ENCODE results near the gene COX7A2L.
"Not testable (repeated sequence)": the region's sequence is repeated elsewhere in the genome, so short reads cannot be mapped to it uniquely, and the experiment has no call there.

COX7A2L gene, protein sequence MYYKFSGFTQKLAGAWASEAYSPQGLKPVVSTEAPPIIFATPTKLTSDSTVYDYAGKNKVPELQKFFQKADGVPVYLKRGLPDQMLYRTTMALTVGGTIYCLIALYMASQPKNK

DNA sequence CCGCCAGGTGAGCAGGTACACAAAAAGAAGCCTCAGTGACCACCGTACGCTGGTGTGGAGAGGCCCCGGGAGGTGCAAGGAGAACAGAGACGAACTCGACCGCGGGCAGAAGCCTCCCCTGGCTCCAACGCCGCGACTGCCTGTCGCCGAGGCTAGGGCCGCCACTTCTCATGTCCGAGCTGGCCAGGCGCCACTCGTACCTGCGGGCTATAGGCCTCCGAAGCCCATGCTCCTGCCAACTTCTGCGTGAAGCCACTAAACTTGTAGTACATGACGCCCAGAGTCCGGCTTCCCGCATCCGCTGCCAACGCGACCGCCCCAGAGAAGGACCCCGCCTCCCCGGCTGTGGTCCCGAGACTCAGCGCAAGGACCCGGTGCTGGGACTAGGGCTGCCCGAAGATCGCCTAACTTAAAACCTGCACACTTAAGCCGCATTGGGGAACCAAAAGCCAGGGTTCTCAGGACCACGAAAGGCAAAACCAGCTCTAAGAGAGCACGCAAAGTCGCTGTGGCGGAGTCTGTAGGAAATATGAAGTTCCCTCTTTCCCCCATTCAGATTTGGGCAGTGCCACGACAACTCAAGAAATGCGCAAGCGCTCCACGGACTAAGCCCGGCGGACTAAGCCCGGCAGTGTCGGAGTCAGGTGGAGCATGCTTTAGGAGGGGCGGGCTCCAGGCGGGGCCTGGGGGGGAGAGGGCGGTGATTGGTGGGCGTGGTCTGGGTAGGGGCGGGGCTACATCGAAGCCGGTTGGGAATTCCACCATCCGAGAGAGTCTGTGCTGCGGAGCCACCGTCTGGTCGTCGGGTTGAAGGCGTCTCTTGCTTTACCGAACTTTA is at the start of gene COX7A2L:
TSS of gene COX7A2L (minus strand) at position 328 of the 838 bp plus-strand sequence. CDS start at position 272, 56 bp downstream.
- peak; percentile 93 for DNase-seq (ENCODE audit: low read depth)

DNA sequence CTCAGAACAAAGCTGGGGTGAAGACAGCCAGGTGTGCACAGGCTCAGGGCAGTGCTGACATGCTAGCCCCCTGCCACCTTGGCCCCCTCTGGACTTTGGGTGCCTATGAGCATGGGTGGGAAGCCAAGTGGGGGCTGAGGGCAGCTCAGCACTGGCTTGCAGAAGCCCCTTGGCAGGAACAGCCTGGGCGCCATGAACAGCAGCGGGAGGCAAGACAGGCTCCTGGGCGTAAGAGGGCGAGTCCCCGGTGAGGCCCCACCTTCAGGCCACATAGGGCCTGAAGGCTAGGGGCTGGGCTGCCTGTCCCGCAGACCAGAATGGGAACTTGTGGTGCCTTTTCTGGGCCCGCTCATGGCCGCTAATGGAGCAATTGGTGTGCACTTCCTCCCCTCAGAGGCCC is 47.0 kb upstream of the COX7A2L start:
- no peak for DNase-seq (ENCODE audit: low read depth)

DNA sequence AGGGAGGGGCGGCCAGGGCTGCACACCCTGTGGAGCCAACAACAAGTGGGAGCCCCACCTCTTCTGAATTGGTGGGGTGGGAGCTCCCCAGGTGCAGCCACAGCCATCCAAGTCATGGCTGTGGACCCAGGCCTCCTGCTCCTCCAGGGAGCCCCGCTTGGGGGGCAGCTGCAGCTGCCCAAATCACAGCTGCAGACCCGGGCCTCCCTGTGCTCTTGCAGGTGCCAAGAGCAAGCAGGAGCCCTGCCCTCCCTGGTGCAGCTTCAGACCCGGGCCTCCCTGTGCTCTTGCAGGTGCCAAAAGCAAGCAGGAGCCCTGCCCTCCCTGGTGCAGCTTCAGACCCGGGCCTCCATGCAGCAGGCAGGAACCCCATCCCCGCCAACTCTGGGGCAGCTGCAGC is 46.5 kb upstream of the COX7A2L start:
- DNase-seq (ENCODE audit: low read depth), result no peak

DNA sequence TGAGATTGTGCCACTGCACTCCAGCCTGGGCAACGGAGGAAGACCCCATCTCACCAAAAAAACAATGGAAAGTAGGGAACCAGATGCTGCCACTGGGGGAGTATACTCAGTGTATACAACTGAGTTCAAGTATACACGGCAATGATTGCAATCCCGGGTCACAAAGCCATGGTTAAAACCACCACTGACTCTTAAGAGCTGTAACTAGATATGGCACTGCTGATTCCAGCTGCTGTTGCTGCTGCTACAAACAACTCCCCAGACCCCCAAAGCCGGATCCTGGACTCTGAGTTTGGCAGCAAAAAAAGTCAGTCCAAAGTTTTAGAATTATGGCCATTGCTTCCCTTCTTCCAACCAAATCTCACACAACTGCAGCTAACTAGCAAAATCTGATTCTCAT is 43.7 kb upstream of the COX7A2L start:
- no peak for DNase-seq (ENCODE audit: low read depth)

DNA sequence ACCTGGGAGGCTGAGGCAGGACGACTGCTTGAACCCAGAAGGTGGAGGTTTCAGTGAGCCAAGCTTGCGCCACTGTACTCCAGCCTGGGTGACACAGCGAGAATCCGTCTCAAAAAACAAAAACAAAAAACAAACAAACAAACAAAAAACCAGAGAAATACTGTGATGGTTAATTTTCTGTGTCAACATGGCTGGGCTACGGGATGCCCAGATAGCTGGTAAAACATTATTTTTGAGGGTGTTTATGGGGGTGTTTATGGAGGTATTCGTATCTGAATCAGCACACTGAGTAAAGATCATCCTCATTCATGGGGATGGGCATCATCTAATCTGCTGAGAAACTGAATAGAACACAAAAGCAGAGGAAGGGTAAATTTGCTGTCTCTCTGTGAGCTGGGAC is 40.8 kb upstream of the COX7A2L start:
- DNase-seq (ENCODE audit: low read depth), result no peak

DNA sequence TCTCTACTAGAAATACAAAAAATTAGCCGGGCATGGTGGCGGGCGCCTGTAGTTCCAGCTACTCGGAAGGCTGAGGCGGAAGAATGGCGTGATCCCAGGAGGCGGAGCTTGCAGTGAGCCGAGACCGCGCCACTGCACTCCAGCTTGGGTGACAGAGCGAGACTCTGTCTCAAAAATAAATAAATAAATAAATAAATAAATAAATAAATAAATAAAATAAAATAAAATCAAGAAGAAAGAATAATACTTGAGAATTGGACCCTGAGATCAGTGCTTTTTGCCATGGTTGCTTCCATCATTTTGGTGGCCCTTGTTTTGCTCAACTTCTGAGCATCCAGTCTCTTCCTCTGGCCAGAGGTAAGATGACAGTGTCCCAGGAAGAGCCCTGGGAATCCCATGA is 37.0 kb upstream of the COX7A2L start:
- not testable (repeated sequence) for DNase-seq (ENCODE audit: low read depth)

DNA sequence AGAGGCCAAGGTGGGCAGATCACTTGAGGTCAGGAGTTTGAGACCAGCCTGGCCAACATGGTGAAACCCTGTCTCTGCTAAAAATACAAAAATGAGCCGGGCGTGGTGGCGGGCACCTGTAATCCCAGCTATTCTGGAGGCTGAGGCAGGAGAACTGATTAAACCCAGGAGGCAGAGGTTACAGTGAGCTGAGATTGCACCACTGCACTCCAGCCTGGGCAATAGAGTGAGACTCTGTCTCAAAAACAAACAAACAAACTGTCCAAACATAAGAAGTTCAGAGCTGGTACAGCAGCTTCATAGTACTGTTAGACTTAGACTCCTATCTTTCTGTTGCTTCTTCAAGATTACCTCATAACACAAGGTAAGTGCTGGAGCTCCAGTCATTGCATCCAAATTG is 32.3 kb upstream of the COX7A2L start:
- DNase-seq (ENCODE audit: low read depth), result not testable (repeated sequence)

DNA sequence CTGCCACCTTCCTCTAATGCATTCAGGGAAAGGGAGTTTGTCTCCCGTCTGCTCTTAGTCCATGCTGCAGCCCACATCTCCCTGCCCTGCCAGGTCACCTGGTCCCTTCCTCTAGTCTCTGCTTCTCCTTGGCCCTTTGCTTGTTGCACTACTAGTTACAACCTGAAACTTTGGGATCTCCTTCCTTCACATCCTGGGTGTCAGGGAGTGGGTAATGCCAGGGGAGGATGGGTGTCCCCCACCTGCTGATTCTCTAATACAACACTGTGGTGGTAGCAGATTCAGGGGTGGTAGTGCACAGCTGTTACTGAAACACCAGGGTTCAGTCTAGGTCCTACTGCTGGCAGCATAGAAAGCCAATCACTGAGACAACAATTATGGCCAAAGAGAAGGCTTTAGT is 31.2 kb upstream of the COX7A2L start:
- DNase-seq (ENCODE audit: low read depth), result no peak

DNA sequence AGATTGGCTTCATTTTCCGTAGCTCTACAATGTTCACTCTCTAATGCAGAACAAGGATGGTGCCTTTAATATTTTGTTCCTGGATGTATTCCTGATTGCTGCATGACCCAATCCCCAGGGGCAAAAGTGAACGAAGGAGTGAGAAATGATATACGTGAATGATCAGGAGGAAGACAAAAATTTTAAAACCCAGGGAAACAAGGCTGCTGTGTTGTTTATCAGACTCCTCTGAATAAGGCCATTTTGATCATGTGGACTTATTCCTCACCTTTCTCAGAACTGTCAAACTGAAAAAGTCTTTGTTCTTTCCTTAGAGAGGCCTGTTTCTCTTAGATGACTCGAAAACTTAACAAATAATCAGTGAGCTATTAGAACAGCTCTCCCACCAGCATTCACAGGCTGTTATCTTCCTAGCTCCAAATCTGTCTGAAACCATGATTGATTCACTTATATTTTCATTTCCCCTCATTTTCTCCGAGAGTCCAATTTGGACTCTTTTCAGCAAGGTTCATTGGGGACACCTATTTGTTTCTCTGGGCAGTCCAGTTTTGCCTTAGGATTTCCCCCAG is 29.5 kb upstream of the COX7A2L start:
- DNase-seq (ENCODE audit: low read depth), result no peak

DNA sequence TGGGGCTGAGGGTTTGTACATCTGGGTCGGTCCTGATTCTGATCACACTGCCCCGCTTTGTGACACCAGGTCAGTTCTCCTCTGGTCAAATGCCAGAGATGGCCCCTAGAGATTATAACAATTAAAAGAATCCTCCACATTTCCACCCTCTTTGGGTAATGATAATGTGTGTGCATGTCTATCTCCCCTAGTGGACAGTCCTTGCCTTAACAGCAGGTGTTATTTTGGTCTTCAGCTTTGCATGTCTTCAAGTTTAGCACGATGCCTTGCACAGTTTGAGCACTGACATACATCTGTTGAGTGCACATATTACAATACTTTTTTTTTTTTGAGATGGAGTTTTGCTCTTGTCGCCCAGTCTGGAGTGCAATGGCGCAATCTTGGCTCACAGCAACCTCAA is 25.7 kb upstream of the COX7A2L start:
- no peak for DNase-seq (ENCODE audit: low read depth)

DNA sequence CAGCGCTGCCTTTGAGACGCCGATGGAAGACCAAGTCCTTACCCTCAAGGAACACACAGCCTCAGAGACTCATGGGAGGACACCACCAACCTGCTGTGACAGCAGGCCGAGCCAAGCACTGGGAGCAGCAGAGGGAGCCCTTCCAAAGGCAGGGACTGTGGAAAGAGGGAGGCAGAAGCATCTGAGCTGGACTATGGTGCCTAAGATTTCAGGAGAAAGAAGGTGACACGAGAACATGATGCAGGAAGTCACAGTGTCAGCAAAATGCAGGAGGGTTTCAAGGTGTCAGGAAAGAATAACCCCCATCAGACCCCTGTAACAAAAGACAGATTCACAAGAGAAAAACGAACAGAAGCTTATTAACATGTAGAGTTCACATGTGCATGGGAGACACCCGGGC is 24.2 kb upstream of the COX7A2L start:
- DNase-seq (ENCODE audit: low read depth), result no peak

DNA sequence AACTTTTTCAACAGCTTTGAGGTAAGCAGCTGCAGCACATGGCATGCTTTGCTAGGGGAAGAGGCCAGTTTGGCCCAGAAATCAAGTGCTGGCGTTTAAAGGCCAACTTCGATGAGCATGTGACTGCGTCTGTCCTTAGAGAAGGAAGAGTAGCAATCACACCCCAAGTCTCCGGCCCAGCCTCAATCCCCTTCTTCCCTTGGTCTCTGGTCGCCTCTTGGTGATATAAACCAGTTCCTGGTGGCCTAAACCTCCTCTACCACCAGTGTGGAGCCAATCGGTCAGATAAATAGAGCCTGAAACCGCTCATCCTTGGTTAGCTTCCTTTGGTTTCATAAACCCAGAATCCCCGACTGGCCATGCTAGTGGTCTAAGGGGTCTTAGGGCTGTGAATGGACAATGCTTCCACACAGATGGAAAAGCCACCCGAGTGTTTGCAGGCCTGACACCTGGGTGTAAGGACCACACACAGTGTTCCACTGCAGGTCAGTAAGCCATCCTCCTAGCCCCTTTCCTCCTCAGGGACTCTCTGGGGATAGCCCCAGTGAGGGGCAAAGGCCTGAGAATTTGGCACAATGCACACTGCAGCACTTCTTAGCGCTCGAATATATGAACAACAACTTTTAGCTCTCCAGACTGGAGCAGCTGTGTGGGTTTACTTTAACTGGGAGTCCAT is 23.0 kb upstream of the COX7A2L start:
- no peak for DNase-seq (ENCODE audit: low read depth)

DNA sequence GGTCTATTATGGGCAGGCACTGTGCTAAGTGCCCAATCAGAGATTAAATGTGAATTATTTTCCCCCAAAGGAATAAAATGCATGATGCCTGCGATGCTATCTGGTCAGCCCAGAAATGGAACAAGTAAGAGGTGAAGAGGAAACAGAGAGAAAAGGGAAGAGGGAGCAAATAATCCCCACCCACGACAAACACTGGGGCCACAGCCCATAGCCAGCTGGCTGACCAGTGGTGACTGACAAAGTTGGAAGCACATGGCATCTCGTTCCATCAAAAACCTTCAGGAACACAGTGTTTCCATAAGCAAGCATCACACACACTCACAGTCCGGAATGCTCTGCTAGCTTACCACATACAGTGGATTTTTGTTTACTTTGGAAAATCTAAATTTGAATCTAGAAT is 21.1 kb upstream of the COX7A2L start:
- no peak for DNase-seq (ENCODE audit: low read depth)

DNA sequence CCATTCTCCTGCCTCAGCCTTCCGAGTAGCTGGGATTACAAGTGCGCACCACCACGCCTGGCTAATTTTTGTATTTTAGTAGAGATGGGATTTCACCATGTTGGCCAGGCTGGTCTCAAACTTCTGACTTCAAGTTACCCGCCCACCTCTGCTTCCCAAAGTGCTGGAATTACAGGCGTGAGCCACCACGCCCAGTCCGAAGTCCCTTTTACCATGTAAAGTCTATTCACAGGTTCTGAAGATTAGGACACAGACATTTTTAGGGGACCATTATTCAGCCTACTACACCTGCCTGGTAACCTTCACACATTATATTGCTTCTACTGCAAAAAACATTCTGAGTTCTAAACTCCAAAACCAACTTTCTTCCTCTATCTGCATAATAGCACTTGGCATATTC is 19.0 kb upstream of the COX7A2L start:
- not testable (repeated sequence) for DNase-seq (ENCODE audit: low read depth)

DNA sequence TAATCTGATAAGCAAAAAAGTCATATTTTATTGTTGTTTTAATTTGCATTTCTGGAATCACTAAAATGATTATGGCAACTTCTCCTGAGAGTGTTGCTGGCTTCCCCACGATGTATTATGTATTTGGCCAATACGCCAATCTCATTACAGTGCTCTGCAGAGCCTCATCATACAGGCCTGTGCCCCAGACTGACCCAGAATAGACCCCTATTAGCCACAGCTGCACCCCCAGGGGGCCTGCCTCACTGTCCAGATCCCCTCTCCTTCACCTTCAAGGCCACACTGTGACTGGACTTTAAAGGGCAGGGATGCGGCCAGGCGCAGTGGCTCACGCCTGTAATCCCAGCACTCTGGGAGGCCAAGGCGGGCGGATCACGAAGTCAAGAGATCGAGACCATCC is 17.4 kb upstream of the COX7A2L start:
- DNase-seq (ENCODE audit: low read depth), result no peak

DNA sequence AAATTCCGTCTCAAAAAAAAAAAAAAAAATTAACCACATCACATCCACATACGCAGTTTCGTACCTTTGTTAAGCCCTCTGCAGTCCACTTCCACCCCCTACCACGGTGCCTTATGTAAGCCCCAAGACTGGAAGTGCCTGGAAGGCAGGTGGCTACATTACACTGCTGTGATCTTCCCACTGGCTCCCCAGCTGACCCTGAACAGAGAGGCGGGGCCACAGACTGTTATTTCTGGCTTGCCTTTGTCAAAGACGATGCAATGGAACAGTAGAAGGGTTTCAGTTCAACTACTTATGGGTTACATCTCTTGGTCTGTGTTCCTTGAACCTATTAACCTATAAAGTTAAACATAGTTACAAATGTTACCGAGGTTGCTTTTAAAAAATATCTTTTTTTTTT is 15.7 kb upstream of the COX7A2L start:
- no peak for DNase-seq (ENCODE audit: low read depth)

DNA sequence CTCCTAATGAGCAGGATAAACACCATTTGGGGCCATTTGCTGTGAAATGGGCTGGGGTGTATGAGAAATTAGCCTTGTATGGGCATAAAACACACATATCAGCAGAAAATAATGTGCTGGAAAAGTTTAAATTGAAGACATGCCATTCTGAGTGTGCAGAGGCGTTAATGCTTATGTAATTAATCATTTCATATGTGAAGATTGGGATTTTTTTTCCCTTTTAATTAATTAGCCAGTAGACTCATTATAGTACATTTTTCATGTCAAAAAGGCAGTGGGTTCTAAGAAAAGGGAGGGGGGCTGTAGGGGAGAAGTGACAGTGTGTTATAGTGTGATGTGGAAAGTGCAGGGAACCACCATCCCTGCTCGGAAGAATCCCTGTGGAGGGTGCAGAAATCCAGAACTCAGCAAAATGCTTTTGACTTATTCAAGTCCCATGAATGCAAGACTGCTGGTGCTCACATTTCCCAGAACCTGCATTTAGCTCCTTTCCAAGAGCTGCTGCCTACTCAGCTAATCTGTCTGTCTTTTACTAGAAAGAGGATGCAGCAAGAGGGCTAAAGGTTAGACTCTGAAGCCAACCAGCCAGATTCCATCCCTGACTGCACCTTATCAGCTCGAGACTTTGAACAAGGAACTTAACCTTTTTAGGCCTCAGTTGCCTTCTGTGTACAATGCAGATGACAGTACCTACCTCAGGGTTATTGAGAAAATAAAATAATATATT is 11.6 kb upstream of the COX7A2L start:
- DNase-seq (ENCODE audit: low read depth), result no peak

DNA sequence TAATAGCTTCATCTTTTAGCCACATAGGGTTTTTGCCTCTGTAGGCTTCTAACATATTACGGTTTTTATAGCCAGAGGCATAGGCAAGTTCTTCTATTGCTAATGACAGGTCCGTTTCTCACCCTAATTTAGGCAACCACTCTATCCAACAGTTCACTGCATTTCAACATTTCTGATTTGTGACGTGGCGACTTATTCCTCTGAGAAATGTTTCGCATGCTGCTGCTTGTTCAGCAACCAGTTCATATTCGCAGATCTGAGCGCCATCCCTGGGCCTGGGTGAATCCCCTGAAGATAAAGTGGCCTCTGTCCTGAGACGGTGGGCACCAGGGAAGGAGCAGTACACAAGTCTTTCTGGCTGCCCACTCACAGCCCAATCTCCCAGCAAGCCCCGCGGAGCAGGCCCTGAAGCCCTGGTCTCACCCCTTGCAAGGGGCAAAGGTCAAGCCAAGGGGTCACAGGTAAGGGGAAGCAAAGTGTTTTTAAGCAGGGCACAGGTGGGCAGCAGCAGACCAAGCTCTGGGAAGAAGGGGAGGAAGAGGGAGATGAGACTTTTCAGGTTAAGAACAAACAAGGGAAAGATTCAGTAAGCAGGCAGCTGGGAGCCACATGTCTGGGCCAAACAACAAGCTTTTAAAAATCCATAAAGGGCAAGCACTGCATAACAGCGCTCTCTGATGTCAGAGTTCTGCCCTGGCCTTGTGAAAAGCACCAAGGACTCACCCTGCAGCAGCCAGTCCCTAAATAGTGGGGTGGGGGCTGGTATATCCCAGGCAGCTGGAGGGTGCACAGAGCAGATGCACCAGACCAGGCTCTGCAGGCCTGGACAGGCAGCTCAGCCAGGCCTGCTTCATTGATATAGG is 10.8 kb upstream of the COX7A2L start:
- DNase-seq (ENCODE audit: low read depth), result no peak

DNA sequence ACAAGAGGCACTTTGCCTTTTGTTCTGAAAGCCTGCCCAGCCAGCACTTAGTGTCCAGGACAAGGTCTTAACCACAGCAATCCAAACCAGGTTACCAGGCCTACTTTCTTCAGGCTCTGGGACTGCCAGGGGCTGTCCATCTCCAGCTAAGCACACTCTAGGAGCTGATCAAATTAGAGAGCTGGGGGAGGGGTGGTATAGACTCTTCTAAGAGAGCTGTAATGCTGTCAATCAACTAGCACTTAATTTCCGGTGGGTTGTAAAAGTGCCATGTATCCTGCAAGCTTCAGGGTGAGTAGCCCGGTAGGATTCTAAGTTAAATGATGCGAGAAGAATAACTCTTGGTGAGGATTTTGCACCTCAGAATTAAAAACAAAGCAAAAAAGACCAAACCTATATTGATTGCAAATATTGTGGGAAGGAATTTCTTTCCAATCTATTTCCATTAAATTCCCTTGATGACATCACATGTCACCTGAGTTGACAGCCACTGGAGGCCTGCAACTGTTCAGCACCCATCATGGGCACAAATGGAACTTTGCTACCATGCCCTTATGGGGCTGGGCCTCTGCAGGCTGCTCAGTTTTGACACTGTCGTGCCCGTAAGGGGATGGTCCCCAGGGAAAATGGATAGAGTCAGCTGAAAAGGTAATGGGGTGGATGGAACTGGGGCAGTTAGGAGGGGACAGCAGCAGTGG is 8.7 kb upstream of the COX7A2L start:
- DNase-seq (ENCODE audit: low read depth), result no peak

DNA sequence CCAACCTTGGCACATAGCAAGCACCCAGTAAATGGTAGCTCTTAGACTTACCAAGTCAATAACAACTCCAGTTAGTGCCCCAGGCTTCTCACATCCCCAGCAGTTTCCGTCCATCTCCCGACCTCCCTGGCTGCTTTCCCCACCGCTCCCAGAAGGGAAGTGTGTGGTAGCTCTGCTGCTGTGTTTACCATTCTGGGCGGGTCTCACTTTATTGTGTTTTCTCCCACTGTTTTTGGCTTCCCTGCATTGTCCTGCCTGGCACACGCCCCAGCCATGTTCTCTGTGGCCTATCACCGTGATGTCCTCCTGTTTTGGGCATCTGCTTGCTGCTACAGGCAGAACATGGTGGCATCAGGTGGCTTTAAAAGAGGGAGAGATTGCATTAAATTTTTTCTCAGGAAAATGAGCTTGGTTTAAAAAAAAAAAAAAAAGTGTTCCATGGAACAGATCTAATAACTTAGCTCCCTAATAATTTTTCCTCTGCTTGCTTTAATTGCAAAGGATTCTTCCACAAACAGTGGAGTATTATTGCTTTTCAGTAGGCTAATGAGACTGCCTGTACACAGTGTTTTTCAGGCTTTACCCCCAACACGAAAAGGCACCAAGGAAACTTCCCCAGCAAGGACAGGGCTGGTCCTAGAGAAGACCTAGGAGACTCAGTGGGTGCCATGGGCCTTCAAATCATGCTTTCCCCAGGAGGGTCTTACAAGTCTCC is 8.0 kb upstream of the COX7A2L start:
- DNase-seq (ENCODE audit: low read depth), result no peak

Measured in T-helper 22 cell (primary cell).